HL-60 (cell line): ENCODE data around the gene EME2.

ENCODE experiments used
- GABPA ChIP-seq: IDR thresholded peaks from 2 replicates; pipeline ENCODE4 v1.6.1; 2012; ENCODE audit warnings: low read depth
- POLR2AphosphoS5 ChIP-seq: IDR thresholded peaks from 2 replicates; pipeline ENCODE4 v1.6.1; 2012; ENCODE audit warnings: low read depth
- SPI1 ChIP-seq: IDR thresholded peaks from 2 replicates; pipeline ENCODE4 v1.6.1; 2012; ENCODE audit warnings: low read depth, mild to moderate bottlenecking, borderline replicate concordance
- TF ChIP-seq, protein P1 (sequence below): IDR thresholded peaks from one replicate; pipeline ENCODE4 v1.5.1; 2011; ENCODE audit warnings: low read length, control low read depth, inconsistent platforms; ENCODE audit not compliant: insufficient read depth
- TF ChIP-seq, protein P2 (sequence below): IDR thresholded peaks from 2 replicates; pipeline ENCODE4 v1.6.1; 2012; ENCODE audit warnings: low read depth; ENCODE audit not compliant: insufficient replicate concordance

DNA sequence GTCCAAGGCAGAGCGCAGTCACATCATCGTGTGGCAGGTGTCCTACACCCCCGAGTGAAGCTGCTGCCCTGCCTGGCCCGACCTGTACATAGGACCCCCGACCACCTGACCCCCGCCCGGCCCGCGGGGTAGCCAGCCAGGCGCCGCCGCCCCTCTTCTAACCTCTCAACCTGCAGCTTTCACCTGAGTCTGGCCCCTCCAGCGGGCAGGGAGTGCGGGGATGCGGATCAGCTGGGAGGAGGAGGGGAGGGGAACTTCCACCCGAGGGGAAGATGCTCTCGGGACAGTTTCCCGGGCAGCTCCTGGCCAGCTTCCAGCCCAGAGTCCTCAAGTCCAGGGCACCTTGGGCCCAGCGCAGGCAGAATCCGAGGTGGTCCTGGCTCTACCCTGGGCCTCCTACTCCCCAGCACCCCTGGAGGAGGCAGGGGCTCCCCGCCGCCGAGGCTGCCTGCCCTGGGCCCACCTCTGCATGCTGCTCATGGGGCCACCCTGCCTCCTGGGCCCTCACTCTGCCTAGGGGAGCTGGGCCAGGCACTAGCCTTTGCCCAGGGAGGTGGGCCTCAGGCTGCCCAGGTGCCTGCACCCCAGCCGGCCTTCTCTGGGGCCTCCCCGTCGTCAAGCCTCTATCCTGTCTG lies 3.7 kb upstream of the EME2 start:
- TF ChIP-seq, protein P1, sequence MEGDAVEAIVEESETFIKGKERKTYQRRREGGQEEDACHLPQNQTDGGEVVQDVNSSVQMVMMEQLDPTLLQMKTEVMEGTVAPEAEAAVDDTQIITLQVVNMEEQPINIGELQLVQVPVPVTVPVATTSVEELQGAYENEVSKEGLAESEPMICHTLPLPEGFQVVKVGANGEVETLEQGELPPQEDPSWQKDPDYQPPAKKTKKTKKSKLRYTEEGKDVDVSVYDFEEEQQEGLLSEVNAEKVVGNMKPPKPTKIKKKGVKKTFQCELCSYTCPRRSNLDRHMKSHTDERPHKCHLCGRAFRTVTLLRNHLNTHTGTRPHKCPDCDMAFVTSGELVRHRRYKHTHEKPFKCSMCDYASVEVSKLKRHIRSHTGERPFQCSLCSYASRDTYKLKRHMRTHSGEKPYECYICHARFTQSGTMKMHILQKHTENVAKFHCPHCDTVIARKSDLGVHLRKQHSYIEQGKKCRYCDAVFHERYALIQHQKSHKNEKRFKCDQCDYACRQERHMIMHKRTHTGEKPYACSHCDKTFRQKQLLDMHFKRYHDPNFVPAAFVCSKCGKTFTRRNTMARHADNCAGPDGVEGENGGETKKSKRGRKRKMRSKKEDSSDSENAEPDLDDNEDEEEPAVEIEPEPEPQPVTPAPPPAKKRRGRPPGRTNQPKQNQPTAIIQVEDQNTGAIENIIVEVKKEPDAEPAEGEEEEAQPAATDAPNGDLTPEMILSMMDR = no peak
- TF ChIP-seq GABPA = no peak
- TF ChIP-seq POLR2AphosphoS5 = peak; percentile 3; the same call in 1 of the 2 replicates
- TF ChIP-seq, protein P2, sequence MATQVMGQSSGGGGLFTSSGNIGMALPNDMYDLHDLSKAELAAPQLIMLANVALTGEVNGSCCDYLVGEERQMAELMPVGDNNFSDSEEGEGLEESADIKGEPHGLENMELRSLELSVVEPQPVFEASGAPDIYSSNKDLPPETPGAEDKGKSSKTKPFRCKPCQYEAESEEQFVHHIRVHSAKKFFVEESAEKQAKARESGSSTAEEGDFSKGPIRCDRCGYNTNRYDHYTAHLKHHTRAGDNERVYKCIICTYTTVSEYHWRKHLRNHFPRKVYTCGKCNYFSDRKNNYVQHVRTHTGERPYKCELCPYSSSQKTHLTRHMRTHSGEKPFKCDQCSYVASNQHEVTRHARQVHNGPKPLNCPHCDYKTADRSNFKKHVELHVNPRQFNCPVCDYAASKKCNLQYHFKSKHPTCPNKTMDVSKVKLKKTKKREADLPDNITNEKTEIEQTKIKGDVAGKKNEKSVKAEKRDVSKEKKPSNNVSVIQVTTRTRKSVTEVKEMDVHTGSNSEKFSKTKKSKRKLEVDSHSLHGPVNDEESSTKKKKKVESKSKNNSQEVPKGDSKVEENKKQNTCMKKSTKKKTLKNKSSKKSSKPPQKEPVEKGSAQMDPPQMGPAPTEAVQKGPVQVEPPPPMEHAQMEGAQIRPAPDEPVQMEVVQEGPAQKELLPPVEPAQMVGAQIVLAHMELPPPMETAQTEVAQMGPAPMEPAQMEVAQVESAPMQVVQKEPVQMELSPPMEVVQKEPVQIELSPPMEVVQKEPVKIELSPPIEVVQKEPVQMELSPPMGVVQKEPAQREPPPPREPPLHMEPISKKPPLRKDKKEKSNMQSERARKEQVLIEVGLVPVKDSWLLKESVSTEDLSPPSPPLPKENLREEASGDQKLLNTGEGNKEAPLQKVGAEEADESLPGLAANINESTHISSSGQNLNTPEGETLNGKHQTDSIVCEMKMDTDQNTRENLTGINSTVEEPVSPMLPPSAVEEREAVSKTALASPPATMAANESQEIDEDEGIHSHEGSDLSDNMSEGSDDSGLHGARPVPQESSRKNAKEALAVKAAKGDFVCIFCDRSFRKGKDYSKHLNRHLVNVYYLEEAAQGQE = no peak
- no peak for TF ChIP-seq SPI1
